ENCODE measurements around the gene SH2D3A.
"Not testable (repeated sequence)": the region's sequence is repeated elsewhere in the genome, so short reads cannot be mapped to it uniquely, and the experiment has no call there.

Gene SH2D3A

DNA sequence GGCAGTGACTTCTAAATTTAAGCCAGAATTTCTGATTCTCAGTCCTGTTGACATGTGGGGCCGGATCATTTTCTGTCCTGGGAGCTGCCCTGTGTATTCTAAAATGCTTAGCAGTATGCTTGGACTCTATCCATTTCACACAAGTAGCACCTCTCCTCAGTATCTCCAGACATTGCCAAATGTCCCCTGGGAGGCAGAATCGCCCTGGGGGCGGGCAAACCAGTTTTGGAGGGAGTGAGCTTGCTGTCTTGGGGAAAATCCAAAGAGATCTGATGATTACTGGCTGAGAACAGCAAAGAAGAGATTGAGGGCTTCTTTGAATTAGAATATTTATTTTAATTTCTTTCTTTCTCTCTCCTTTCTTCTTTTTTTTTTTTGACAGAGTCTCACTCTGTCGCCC, 21.7 kb upstream of the SH2D3A start:
- no peak for DNase-seq

GRCh38 chr19:6787393-6787792, 20.2 kb upstream of the SH2D3A start:
- no peak for DNase-seq

- no peak for DNase-seq
These were observed 12.0 kb upstream of the SH2D3A start for GRCh38 chr19:6779206-6779605.

GRCh38 chr19:6778386-6778785, 11.2 kb upstream of the SH2D3A start:
- no peak for DNase-seq

- DNase-seq, result no peak
These were observed 10.2 kb upstream of the SH2D3A start for GRCh38 chr19:6777434-6777833.

DNA sequence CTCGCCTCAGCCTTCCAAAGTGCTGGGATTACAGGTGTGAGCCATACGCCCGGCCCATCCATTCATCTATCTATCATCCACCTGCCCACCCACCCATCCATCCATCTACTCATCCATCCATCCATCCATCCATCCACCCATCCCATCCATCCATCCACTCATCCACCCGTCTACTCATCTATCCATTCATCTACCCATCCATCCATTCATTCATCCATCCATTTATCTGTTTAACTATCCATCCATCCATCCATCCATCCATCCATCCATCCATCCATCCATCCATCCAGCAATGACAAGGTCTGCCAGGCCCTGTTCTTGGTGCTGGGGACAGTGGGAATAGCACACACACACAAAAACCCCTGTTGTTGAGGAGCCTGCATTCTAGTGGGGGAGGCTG, 9.8 kb upstream of the SH2D3A start:
- DNase-seq, result no peak

DNA sequence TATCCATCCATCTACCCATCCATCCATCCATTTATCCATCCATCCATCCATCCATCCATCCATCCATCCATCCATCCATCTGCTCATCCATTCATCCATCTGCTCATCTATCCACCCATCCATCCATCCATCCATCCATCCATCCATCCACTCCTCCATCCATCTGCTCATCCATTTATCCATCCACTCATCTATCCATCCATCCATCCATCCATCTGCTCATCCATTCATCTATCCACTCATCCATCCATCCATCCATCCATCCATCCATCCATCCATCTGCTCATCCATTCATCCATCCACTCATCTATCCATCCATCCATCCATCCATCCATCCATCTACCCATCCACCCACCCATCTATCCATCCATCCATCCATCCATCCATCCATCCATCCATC, 8.8 kb upstream of the SH2D3A start:
- not testable (repeated sequence) for DNase-seq

- DNase-seq, result no peak
These were observed 7.8 kb upstream of the SH2D3A start for GRCh38 chr19:6774821-6775707.

- peak; percentile 48 for DNase-seq
These were observed 6.2 kb upstream of the SH2D3A start for GRCh38 chr19:6773323-6773931.

DNA sequence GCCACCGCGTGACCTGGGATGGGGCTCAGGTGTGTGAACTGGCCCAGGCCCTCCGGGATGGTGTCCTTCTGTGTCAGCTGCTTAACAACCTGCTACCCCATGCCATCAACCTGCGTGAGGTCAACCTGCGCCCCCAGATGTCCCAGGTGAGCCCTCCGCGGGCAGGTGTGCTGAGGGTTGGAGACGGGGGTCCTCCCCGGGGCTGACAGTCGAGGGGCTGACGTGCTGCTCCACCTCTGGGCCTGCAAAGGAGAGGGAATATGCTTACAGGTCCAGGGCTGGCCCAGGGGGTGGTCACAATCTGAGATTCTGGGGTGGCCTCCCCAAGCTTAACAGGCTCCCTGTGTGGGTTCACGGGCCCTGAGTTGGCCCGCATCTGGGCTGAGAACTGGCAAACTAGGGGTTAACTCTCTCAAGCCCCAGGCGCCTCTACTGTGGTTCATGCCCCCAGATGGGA, 5.7 kb upstream of the SH2D3A start:
- no peak for DNase-seq

DNA sequence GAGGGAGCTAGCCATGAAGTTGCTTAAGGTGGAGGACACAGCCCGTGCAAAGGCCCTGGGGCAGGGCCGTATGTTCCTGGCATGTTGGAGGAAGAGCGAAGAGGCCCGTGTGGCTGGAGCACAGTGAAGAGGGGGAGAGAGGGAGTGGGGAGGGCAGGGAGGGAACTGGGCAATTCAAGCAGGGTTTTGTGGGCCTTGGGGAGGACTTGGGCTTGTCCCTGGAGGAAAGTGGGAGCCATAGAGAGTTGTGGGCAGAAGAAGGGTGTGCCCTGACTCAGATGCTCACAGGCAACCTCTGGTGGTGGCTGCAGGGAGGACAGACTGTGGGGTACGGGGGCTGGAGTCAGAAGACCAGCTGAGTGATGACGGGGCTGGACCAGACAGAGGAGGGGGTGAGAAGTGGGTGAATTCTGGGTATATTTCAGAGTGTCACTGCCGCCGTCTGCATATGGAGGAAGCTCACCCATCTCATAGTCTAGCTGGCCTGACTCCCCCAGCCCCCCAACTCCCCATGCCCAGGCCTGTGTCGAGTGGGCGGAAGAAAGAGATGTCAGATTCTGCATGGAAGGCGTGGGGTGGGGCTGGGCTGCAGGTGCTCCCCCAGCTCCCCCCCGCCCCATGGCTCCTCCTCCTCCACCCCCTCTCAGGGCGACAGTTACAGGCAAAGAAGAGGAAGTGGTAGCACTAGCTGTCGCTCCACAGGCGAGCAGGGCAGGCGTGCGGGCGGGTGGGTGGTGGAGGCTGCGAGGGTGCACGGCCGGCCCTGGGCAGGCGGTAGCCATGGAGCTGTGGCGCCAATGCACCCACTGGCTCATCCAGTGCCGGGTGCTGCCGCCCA, 5.0 kb upstream of the SH2D3A start, which contains the start of gene VAV1:
TSS of gene VAV1 (plus strand) at position 681 of the 838 bp plus-strand sequence. CDS start at position 781, 100 bp downstream.
- DNase-seq, result peak; percentile 87

GRCh38 chr19:6771648-6772027, 4.4 kb upstream of the SH2D3A start:
- DNase-seq, result not testable (repeated sequence)

- no peak for DNase-seq
These were observed 1.9 kb upstream of the SH2D3A start for GRCh38 chr19:6769006-6769619.

DNA sequence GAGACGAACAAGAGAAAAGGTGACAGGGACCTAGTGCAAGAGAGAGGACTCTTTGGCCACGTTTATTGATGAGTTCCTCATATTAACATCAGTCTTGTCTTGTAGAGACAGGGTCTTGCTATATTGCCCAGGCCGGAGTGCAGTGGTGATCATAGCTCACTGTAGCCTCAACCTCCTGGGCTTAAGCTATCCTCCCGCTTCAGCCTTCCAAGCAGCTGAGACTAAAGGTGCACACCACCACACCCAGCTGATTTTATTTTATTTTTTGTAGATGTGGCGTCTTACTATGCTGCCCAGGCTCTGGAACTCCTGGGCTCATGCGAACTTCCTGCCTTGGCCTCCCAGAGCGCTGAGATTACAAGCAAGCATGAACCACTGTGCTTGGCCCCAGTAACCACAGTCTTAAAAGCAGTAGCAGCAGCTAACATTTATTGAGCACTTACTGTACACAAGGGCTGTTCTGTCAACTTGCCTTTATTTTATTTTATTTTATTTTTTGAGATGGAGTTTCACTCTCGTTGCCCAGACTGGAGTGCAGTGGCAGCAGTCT, 1.1 kb upstream of the SH2D3A start:
- no peak for DNase-seq

- no peak for DNase-seq
These were observed 216 bp downstream of the SH2D3A start for GRCh38 chr19:6767081-6767356.

GRCh38 chr19:6766357-6767080, 716 bp downstream of the SH2D3A start:
- no peak for DNase-seq

GRCh38 chr19:6765738-6766356, 1.4 kb downstream of the SH2D3A start:
- DNase-seq, result no peak

GRCh38 chr19:6762253-6762797, 4.9 kb downstream of the SH2D3A start:
- DNase-seq, result not testable (repeated sequence)

- peak; percentile 36 for DNase-seq
These were observed 6.1 kb downstream of the SH2D3A start for GRCh38 chr19:6761053-6761676.

DNA sequence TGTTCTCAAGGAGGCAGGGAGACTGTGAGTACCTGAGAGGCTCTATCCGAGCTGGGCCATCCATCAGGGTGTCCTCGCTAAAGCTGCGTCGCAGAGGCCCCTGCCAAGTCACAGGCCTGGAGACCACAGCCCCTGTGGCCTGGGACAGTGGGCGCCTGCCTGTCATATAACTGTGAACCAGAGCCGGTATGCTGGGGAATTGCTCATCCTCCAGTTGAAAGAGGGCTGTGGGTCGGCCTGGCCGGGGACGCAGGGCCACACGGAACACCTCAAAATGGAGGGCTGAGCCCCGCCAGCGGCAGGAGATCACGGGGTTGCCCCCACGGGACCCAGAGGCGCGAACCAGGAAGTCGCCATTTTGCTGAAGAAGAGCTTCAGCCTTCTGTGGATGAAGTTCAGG, 6.6 kb downstream of the SH2D3A start:
- DNase-seq, result no peak
